ENCODE data around the gene ADAP2. TPM values are rescaled to one million over a fixed set of nuclear protein-coding genes. Genes with fewer than 3 reads are reported as not detected.

The ADAP2 gene
- total and polyA plus RNA-seq, 2 experiments from 2014 or later = 0.34 TPM; not detected in 1

GRCh38 chr17:30933966-30934365 is 12.2 kb downstream of the ADAP2 start:
- Histone ChIP-seq H4K20me1 (ENCODE audit: insufficient read depth) (no peaks in the 10 kb centered on the region), H3K27me3 (replicated peaks; ENCODE audit: insufficient read depth) (no peaks in the 10 kb centered on the region; the same call in 1 of the 2 replicates), H3K36me3 (ENCODE audit: low read depth) (no peaks in the 10 kb centered on the region), H3K4me2 (ENCODE audit: unreplicated experiment) (no peak overlapping the region), H3K79me2 (ENCODE audit: insufficient read depth) (no peaks in the 10 kb centered on the region), H2AFZ (no peak overlapping the region), H3K27ac (no peak overlapping the region), H3K4me3 (no peak overlapping the region), H3F3A (ENCODE audit: insufficient read depth) (no peaks in the 10 kb centered on the region), H3K9me3 (ENCODE audit: low read depth) (no peaks in the 10 kb centered on the region), H3K9me2 (ENCODE audit: insufficient read depth) (no peaks in the 10 kb centered on the region), H3K4me1 (ENCODE audit: insufficient read depth) (no peaks in the 10 kb centered on the region), H3K9ac (no peak overlapping the region)
- 16 to 20% methylated on average over 5 of the region's 5 CpGs for WGBS, 2 experiments (ENCODE audit: low coverage in 1 of 2, low lambda C conversion rate in 2 of 2, missing lambda C conversion rate in 2 of 2)
- in situ Hi-C loops (cut with MboI) = no loop called here
- TF ChIP-seq EZH2 (IDR thresholded peaks at IDR 0.05; ENCODE audit: insufficient read depth, poor library complexity, severe bottlenecking) = no peak
- no peak for DNase-seq

- 84% methylated on average over 13 of the region's 13 CpGs for WGBS, 2 experiments (ENCODE audit: low coverage in 1 of 2, low lambda C conversion rate in 2 of 2, missing lambda C conversion rate in 2 of 2)
- H3K9me3 ChIP-seq (ENCODE audit: low read depth) = no peaks in the 10 kb centered on the region
- H2AFZ ChIP-seq = no peak overlapping the region; the same call in 1 of the 2 replicates
- H3K4me1 ChIP-seq (ENCODE audit: insufficient read depth) = no peaks in the 10 kb centered on the region
- no peak for TF ChIP-seq EZH2phosphoT487 (IDR thresholded peaks at IDR 0.05; ENCODE audit: insufficient read depth, low read depth)
- TF ChIP-seq EZH2 (IDR thresholded peaks at IDR 0.05; ENCODE audit: insufficient read depth, poor library complexity, severe bottlenecking) = no peak
- H3K4me3 ChIP-seq = no peak overlapping the region
- no peak for DNase-seq
- no peaks in the 10 kb centered on the region; the same call in 1 of the 2 replicates for H3K27me3 ChIP-seq (replicated peaks; ENCODE audit: insufficient read depth)
- H3K79me2 ChIP-seq (ENCODE audit: insufficient read depth) = no peaks in the 10 kb centered on the region
- no peaks in the 10 kb centered on the region for H3F3A ChIP-seq (ENCODE audit: insufficient read depth)
- no peaks in the 10 kb centered on the region for H4K20me1 ChIP-seq (ENCODE audit: insufficient read depth)
- no peak overlapping the region for H3K27ac ChIP-seq
- H3K9ac ChIP-seq = no peak overlapping the region
- no peaks in the 10 kb centered on the region for H3K36me3 ChIP-seq (ENCODE audit: low read depth)
- no peaks in the 10 kb centered on the region for H3K9me2 ChIP-seq (ENCODE audit: insufficient read depth)
- no peak overlapping the region for H3K4me2 ChIP-seq (ENCODE audit: unreplicated experiment)
- in situ Hi-C loops (cut with MboI) = no loop called here
Observed at GRCh38 chr17:30939051-30939689, 17.4 kb downstream of the ADAP2 start.

- no peak overlapping the region for H3K9ac ChIP-seq
- no peaks in the 10 kb centered on the region for H3K4me1 ChIP-seq (ENCODE audit: insufficient read depth)
- no peaks in the 10 kb centered on the region for H4K20me1 ChIP-seq (ENCODE audit: insufficient read depth)
- H3K4me2 ChIP-seq (ENCODE audit: unreplicated experiment) = no peak overlapping the region
- no peak overlapping the region for H3K27ac ChIP-seq
- no peak overlapping the region for H2AFZ ChIP-seq
- H3K9me3 ChIP-seq (ENCODE audit: low read depth) = no peaks in the 10 kb centered on the region
- H3K36me3 ChIP-seq (ENCODE audit: low read depth) = no peaks in the 10 kb centered on the region
- H3K79me2 ChIP-seq (ENCODE audit: insufficient read depth) = no peaks in the 10 kb centered on the region
- TF ChIP-seq EZH2 (IDR thresholded peaks at IDR 0.05; ENCODE audit: insufficient read depth, poor library complexity, severe bottlenecking) = no peak
- no peak for TF ChIP-seq EZH2phosphoT487 (IDR thresholded peaks at IDR 0.05; ENCODE audit: insufficient read depth, low read depth)
- no peaks in the 10 kb centered on the region for H3F3A ChIP-seq (ENCODE audit: insufficient read depth)
- WGBS, 2 experiments (ENCODE audit: low coverage in 1 of 2, low lambda C conversion rate in 2 of 2, missing lambda C conversion rate in 2 of 2) = 33% methylated on average over 4 of the region's 4 CpGs
- H3K4me3 ChIP-seq = no peak overlapping the region
- no peaks in the 10 kb centered on the region; the same call in 1 of the 2 replicates for H3K27me3 ChIP-seq (replicated peaks; ENCODE audit: insufficient read depth)
- H3K9me2 ChIP-seq (ENCODE audit: insufficient read depth) = no peaks in the 10 kb centered on the region
- in situ Hi-C loops (cut with MboI) = no loop called here
- DNase-seq = no peak
Observed at GRCh38 chr17:30942308-30943079, 20.7 kb downstream of the ADAP2 start.

GRCh38 chr17:30947796-30948195 is 26.1 kb downstream of the ADAP2 start:
- Histone ChIP-seq H3K27me3 (replicated peaks; ENCODE audit: insufficient read depth) (no peaks in the 10 kb centered on the region), H3K9me3 (ENCODE audit: low read depth) (no peaks in the 10 kb centered on the region), H3K4me1 (ENCODE audit: insufficient read depth) (0 out of 2 replicates have a peak, but pooled peaks cover 4% of the 10 kb centered on the region), H4K20me1 (ENCODE audit: insufficient read depth) (no peaks in the 10 kb centered on the region), H3K36me3 (ENCODE audit: low read depth) (no peaks in the 10 kb centered on the region), H3K79me2 (ENCODE audit: insufficient read depth) (no peaks in the 10 kb centered on the region), H3K9me2 (ENCODE audit: insufficient read depth) (no peaks in the 10 kb centered on the region), H2AFZ (no peak overlapping the region), H3F3A (ENCODE audit: insufficient read depth) (peaks cover 5% of the 10 kb centered on the region; the same call in 1 of the 2 replicates), H3K4me2 (ENCODE audit: unreplicated experiment) (no peak overlapping the region), H3K9ac (no peak overlapping the region), H3K4me3 (no peak overlapping the region), H3K27ac (no peak overlapping the region)
- TF ChIP-seq EZH2 (IDR thresholded peaks at IDR 0.05; ENCODE audit: insufficient read depth, poor library complexity, severe bottlenecking) (no peak), EZH2phosphoT487 (IDR thresholded peaks at IDR 0.05; ENCODE audit: insufficient read depth, low read depth) (no peak)
- no peak for DNase-seq
- in situ Hi-C loops (cut with MboI) = no loop called here
- WGBS, 2 experiments (ENCODE audit: low coverage in 1 of 2, low lambda C conversion rate in 2 of 2, missing lambda C conversion rate in 2 of 2) = 88 to 89% methylated on average over 5 of the region's 5 CpGs
